ENCODE data around the gene FNDC1. TPM values are rescaled to one million over a fixed set of nuclear protein-coding genes. Genes with fewer than 3 reads are reported as not detected.

FNDC1 gene
- total and polyA plus RNA-seq, 2 donors (not counting 1 experiment from before 2014, with no cell fraction given), result under 0.01 to 0.03 TPM

DNA sequence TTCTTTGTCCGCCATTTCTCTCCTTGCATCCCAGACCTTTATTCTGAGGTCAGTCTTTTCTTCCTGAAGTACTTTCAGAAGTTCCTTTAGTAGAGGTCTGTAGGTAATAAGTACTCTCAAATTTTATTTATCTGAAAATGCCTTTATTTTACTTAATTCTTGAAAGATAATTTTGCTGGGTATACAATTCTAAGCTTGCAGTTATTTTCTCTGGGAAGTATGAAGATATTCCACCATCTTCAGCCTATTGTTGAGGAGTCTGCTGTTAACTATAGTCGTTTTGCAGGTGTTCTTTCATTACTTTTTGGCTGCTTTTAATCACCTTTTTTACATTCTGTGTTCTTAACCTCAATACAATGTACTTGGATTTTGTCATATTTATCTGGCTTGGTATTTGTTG is 13.5 kb upstream of the FNDC1 start:
- Histone ChIP-seq H3K79me2 (ENCODE audit: control insufficient read depth, insufficient read depth, low read length) (no peaks in the 10 kb centered on the region), H3K9me3 (ENCODE audit: control insufficient read depth, insufficient read depth, low read depth, low read length) (no peaks in the 10 kb centered on the region), H3K9ac (ENCODE audit: insufficient read depth, low read length) (no peak overlapping the region), H3K4me2 (ENCODE audit: extremely low read depth, insufficient read depth, low read length) (no peak overlapping the region), H3K4me3 (replicated peaks in 1 of 4; ENCODE audit: control extremely low read depth in 1 of 4, insufficient read depth in 1 of 4, low read depth in 3 of 4, low read length in 4 of 4) (no peak overlapping the region), H3K36me3 (ENCODE audit: control insufficient read depth, insufficient read depth, low read length) (no peaks in the 10 kb centered on the region), H4K20me1 (ENCODE audit: control insufficient read depth, extremely low read depth, insufficient read depth, low read length) (no peaks in the 10 kb centered on the region), H3K27ac (ENCODE audit: insufficient read depth, low read length) (no peak overlapping the region), H3K27me3 (ENCODE audit: control insufficient read depth, insufficient read depth, low read length) (no peaks in the 10 kb centered on the region), H3K4me1 (ENCODE audit: control insufficient read depth, extremely low read depth, insufficient read depth, low read length) (no peaks in the 10 kb centered on the region), H2AFZ (ENCODE audit: low read length) (no peak overlapping the region)
- TF ChIP-seq, protein P1, sequence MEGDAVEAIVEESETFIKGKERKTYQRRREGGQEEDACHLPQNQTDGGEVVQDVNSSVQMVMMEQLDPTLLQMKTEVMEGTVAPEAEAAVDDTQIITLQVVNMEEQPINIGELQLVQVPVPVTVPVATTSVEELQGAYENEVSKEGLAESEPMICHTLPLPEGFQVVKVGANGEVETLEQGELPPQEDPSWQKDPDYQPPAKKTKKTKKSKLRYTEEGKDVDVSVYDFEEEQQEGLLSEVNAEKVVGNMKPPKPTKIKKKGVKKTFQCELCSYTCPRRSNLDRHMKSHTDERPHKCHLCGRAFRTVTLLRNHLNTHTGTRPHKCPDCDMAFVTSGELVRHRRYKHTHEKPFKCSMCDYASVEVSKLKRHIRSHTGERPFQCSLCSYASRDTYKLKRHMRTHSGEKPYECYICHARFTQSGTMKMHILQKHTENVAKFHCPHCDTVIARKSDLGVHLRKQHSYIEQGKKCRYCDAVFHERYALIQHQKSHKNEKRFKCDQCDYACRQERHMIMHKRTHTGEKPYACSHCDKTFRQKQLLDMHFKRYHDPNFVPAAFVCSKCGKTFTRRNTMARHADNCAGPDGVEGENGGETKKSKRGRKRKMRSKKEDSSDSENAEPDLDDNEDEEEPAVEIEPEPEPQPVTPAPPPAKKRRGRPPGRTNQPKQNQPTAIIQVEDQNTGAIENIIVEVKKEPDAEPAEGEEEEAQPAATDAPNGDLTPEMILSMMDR (conservative IDR thresholded peaks at IDR 0.05 in 1 of 2, IDR thresholded peaks at IDR 0.05 in 1 of 2; ENCODE audit: low read depth in 1 of 2, low read length in 2 of 2), result no peak
- no peak for TF ChIP-seq EZH2 (IDR thresholded peaks at IDR 0.05; ENCODE audit: low read length, missing control alignments)
- DNase-seq (ENCODE audit: low read depth in 2 of 2), result no peak

DNA sequence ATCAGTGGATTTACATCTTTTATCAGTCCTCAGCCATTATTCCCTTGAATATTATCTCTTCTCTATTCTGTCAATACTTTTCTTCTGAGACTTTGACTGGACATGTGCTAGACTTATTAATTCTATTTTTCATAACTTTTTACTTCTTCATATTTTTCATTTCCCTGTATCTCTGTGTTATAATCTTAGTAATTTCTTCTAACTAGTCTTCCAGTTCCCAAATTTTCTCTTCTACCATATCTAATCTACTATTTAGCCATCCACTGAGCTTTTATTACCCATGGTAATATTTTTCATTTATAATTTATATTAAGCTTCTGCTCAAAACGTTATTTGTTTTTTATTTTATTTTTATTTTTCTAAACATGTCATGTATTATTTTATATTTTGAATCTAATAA is 13.1 kb upstream of the FNDC1 start:
- TF ChIP-seq, protein P1 (conservative IDR thresholded peaks at IDR 0.05 in 1 of 2, IDR thresholded peaks at IDR 0.05 in 1 of 2; ENCODE audit: low read depth in 1 of 2, low read length in 2 of 2), result no peak
- no peak for TF ChIP-seq EZH2 (IDR thresholded peaks at IDR 0.05; ENCODE audit: low read length, missing control alignments)
- H3K9me3 ChIP-seq (ENCODE audit: control insufficient read depth, insufficient read depth, low read depth, low read length), result no peaks in the 10 kb centered on the region
- no peak for DNase-seq (ENCODE audit: low read depth in 2 of 2)
- no peak overlapping the region for H3K27ac ChIP-seq (ENCODE audit: insufficient read depth, low read length)
- H3K4me2 ChIP-seq (ENCODE audit: extremely low read depth, insufficient read depth, low read length), result no peak overlapping the region
- H3K27me3 ChIP-seq (ENCODE audit: control insufficient read depth, insufficient read depth, low read length), result no peaks in the 10 kb centered on the region
- H4K20me1 ChIP-seq (ENCODE audit: control insufficient read depth, extremely low read depth, insufficient read depth, low read length), result no peaks in the 10 kb centered on the region
- H3K4me3 ChIP-seq (replicated peaks in 1 of 4; ENCODE audit: control extremely low read depth in 1 of 4, insufficient read depth in 1 of 4, low read depth in 3 of 4, low read length in 4 of 4), result no peak overlapping the region
- no peaks in the 10 kb centered on the region for H3K36me3 ChIP-seq (ENCODE audit: control insufficient read depth, insufficient read depth, low read length)
- no peaks in the 10 kb centered on the region for H3K4me1 ChIP-seq (ENCODE audit: control insufficient read depth, extremely low read depth, insufficient read depth, low read length)
- H3K9ac ChIP-seq (ENCODE audit: insufficient read depth, low read length), result no peak overlapping the region
- no peak overlapping the region for H2AFZ ChIP-seq (ENCODE audit: low read length)
- H3K79me2 ChIP-seq (ENCODE audit: control insufficient read depth, insufficient read depth, low read length), result no peaks in the 10 kb centered on the region

DNA sequence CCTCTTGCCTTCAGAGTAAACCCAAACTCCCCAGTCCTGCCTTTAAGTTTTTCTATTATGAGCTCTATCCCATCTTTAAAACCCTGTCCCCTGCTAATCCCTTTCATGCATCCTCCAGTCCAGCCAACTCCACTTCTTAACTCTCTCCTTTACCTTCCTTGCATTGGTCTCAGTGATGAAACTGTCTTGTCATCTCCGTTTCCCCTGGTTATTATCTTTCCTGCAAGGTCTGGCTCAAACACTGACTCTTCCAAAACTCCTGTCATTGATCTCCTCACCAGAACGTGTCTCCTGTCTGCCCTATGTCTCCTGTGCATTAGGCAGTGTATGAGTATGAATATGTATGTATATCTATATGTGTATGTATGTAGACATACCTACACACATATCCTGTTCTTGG is 11.8 kb upstream of the FNDC1 start:
- no peak overlapping the region for H2AFZ ChIP-seq (ENCODE audit: low read length)

More for the DNA sequence above, 11.8 kb upstream of the FNDC1 start:
- H3K4me1 ChIP-seq (ENCODE audit: control insufficient read depth, extremely low read depth, insufficient read depth, low read length), result no peaks in the 10 kb centered on the region
- H3K79me2 ChIP-seq (ENCODE audit: control insufficient read depth, insufficient read depth, low read length), result no peaks in the 10 kb centered on the region
- no peaks in the 10 kb centered on the region for H3K27me3 ChIP-seq (ENCODE audit: control insufficient read depth, insufficient read depth, low read length)
- TF ChIP-seq, protein P1 (conservative IDR thresholded peaks at IDR 0.05 in 1 of 2, IDR thresholded peaks at IDR 0.05 in 1 of 2; ENCODE audit: low read depth in 1 of 2, low read length in 2 of 2), result no peak
- TF ChIP-seq EZH2 (IDR thresholded peaks at IDR 0.05; ENCODE audit: low read length, missing control alignments), result no peak
- no peaks in the 10 kb centered on the region for H3K36me3 ChIP-seq (ENCODE audit: control insufficient read depth, insufficient read depth, low read length)
- H3K9ac ChIP-seq (ENCODE audit: insufficient read depth, low read length), result no peak overlapping the region
- H3K4me3 ChIP-seq (replicated peaks in 1 of 4; ENCODE audit: control extremely low read depth in 1 of 4, insufficient read depth in 1 of 4, low read depth in 3 of 4, low read length in 4 of 4), result no peak overlapping the region
- DNase-seq (ENCODE audit: low read depth in 2 of 2), result no peak
- H3K4me2 ChIP-seq (ENCODE audit: extremely low read depth, insufficient read depth, low read length), result no peak overlapping the region
- H3K27ac ChIP-seq (ENCODE audit: insufficient read depth, low read length), result no peak overlapping the region
- H4K20me1 ChIP-seq (ENCODE audit: control insufficient read depth, extremely low read depth, insufficient read depth, low read length), result no peaks in the 10 kb centered on the region
- H3K9me3 ChIP-seq (ENCODE audit: control insufficient read depth, insufficient read depth, low read depth, low read length), result no peaks in the 10 kb centered on the region
